Measurements from ENCODE around the gene BCL2L14.
"Not testable (repeated sequence)": the region's sequence is repeated elsewhere in the genome, so short reads cannot be mapped to it uniquely, and the experiment has no call there.

Gene BCL2L14

GRCh38 chr12:12107678-12108077 is 36.9 kb downstream of the BCL2L14 start:
- no peak for DNase-seq (ENCODE audit: low read depth, low spot score)

DNA sequence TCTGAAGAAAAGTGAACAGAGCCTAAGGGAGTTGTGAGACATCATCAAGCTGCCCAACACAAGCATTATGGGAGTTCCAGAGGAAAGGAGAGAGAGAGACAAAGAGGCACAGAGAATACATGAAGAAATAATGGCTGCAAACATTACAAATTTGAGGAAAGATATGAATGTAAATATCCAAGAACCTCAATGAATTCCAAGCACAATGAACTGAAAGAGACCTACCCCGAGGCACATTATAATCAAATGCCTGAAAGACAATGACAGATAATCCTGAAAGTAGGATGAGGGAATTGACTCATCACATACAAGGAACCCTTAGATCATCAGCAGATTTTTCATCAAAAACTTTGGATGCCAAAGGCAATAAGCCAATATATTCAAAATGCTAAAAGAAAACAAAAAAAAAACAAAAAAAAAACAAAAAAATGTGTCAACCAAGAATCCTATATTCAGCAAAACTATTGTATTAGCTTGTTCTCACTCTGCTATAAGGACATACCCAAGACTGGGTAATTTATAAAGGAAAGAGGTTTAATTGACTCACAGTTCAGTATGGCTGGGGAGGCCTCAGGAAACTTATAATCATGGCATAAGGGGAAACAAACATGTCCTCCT is 37.8 kb downstream of the BCL2L14 start:
- no peak for DNase-seq (ENCODE audit: low read depth, low spot score)

DNA sequence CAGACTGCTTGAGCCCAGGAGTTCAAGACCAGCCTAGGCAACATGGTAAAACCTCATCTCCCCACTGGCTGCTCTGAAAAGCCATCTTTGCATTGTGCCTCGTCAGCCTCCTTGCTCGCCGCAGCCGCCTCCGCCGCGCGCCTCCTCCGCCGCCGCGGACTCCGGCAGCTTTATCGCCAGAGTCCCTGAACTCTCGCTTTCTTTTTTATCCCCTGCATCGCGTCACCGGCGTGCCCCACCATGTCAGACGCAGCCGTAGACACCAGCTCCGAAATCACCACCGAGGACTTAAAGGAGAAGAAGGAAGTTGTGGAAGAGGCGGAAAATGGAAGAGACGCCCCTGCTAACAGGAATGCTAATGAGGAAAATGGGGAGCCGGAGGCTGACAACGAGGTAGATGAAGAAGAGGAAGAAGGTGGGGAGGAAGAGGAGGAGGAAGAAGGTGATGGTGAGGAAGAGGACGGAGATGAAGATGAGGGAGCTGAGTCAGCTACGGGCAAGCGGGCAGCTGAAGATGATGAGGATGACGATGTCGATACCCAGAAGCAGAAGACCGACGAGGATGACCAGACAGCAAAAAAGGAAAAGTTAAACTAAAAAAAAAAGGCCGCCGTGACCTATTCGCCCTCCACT is 40.3 kb downstream of the BCL2L14 start:
- not testable (repeated sequence) for DNase-seq (ENCODE audit: low read depth, low spot score)

- no peak for DNase-seq (ENCODE audit: low read depth, low spot score)
These were observed 44.8 kb downstream of the BCL2L14 start for GRCh38 chr12:12115514-12115913.

GRCh38 chr12:12116677-12117076 is 45.9 kb downstream of the BCL2L14 start:
- no peak for DNase-seq (ENCODE audit: low read depth, low spot score)

GRCh38 chr12:12121061-12121460 is 50.3 kb downstream of the BCL2L14 start:
- no peak for DNase-seq (ENCODE audit: low read depth, low spot score)

DNA sequence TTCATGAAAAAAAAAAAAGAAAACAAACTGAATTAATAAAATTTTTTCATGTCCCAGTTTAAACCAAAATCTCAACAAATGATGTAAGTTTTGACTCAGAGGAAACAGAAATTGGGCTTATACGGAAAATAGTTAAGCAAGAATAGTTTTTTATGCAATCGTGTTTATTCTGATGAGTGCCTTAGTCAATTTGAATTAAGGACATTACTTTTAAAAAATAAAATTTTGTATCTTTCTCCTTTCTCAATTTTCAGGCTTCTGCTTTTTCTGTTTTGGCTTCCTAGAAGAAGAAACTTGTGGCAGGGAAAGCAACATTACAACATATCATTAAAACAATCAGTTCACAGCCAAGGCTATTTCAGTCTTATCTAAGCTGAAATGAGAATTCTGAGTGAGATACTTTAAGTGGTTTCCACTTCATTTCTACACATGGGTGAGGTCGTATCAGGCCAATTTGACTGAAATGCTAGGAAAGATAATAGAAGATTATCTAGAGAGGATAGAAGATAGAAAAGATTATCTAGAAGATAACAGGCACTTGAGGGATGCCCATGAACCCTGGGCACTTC is 52.4 kb downstream of the BCL2L14 start:
- DNase-seq (ENCODE audit: low read depth, low spot score): no peak

GRCh38 chr12:12126551-12126950 is 55.8 kb downstream of the BCL2L14 start:
- DNase-seq (ENCODE audit: low read depth, low spot score): no peak

GRCh38 chr12:12127304-12127703 is 56.6 kb downstream of the BCL2L14 start:
- no peak for DNase-seq (ENCODE audit: low read depth, low spot score)

DNA sequence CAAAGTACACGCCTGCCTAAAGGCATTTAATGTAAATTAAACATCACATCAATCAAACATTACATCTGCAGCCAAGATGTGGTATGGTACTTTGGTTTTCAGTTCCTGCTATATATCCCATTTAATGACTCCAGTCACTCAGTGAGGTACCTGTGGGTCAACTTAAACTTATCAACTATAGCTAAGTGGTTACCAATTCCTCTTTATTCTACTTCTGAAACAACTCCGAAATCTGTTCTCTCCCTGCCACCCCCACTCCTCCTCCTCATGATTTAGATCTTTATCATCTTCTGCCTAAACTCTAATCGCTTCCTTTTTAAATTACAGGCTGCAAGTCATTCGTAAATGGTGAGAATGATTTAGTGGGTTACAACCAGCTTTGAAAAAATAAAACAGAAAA is 57.9 kb downstream of the BCL2L14 start:
- no peak for DNase-seq (ENCODE audit: low read depth, low spot score)

DNA sequence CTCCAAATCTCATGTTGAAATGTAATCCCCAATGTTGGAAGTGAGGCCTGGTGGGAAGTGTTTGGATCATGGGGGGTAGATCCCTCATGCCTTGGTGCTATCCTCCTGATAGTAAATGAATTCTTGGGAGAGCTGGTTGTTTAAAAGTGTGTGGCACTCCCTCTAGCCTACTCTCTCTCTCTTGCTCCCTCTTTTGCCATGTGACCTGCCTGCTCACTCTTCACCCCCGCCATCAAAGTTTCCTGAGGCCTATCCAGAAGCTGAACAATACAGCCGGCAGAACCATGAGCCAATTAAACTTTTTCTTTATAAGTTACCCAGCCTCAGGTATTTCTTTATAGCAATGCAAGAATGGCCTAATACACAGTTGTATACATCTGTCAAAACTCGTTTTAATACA is 62.5 kb downstream of the BCL2L14 start:
- DNase-seq (ENCODE audit: low read depth, low spot score): no peak

- DNase-seq (ENCODE audit: low read depth, low spot score): no peak
These were observed 63.0 kb downstream of the BCL2L14 start for GRCh38 chr12:12133785-12134184.

- no peak for DNase-seq (ENCODE audit: low read depth, low spot score)
These were observed 67.7 kb downstream of the BCL2L14 start for GRCh38 chr12:12138203-12139154.

DNA sequence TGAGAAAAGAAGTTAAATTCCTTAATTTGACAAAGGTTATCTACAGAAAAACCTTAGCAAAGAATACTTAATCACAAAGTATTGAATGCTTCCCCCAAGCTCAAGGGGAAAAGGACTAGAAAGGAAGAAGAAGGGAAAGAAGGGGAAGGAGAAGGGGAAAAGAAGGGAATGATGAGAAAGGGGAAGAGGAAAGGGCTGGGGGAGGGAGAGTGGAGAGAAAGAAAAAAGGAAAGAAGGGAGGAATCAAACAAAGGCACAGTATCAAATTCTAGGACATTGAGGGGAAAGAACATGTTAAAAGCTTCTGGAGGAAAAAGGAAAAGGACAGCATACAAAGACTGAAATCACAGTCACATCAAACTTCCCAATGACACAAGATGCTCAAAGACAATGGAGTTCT is 70.3 kb downstream of the BCL2L14 start:
- DNase-seq (ENCODE audit: low read depth, low spot score): no peak

GRCh38 chr12:12144531-12144930 is 73.8 kb downstream of the BCL2L14 start:
- not testable (repeated sequence) for DNase-seq (ENCODE audit: low read depth, low spot score)

DNA sequence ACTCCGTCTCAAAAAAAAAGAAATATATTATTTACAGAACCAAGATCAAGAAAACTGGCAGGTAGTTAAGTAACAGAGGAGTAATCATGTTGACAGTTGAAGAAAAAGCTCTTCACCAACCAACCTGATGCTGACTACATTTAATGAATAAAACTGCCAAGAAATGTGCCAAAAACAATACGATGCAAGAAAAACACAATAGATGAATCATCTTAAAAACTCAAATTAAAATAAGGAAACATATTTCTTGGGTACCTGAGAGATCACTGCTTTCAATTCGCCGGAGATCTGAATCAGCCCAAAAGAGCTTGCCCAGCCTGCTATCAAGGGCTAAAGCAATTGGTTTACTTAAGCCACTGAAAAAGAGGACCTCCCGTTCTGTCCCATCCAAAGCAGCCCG is 76.4 kb downstream of the BCL2L14 start:
- DNase-seq (ENCODE audit: low read depth, low spot score): no peak

Data from brain pericyte (primary cell).